NOMO-1 treated with dmso at 0.1 percent for 144 hours (cell line): ENCODE data around the gene ACTL8.

ENCODE experiments used
- DNase-seq: peaks from one replicate; lab custom pipeline; 2025; ENCODE audit not compliant: unreplicated experiment; lab: John Stamatoyannopoulos, UW

Gene ACTL8

DNA sequence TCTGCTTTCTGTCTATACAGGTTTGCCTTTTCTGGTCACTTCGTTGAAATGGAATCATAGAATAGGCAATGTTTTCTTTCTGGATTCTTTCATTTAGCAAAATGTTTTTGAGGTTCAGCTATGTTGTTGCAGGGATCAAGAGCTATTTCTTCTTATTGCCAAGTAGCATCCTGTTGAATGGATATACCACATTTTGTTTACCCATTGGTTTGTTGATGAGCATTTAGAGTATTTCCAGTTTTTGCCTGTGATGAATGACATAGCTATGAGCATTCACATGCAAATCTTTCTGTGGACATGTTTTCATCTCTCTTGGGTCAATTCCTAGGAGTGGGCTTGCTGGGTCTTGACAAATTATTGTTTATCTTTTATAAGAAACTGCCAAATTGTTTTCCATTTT is 115.5 kb downstream of the ACTL8 start:
- DNase-seq, result no peak

DNA sequence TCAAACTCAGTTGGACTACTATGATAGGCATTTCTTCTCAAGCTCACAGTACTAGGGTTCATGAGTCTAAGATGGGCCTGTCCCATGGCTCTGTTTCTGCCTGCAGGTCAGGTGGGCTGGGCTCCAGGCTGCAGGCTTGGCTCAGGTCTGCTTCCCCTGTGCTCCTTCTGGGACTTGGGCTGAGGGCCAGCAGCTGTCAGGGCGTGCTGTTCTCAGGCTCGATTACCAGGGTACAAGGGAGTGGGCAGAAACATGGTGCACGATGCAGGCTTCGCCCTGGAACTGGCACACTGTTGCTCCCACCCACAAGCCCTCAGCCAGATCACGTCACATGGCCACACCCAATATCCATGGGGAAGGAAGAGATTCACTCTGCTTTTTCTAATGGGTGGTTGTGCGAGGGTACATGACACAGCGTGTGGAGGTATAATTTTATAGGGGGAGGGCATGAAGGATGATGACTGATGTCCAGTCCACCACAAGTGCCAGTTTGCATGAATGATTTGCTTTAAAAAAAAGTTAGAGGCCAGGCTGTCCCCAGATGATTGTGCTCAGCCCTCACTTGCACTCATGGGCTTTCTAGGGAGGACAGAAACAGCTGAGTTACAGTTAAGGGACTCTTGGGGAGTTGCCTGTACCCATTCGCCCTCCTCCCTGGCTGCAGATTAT is 118.0 kb downstream of the ACTL8 start:
- no peak for DNase-seq

DNA sequence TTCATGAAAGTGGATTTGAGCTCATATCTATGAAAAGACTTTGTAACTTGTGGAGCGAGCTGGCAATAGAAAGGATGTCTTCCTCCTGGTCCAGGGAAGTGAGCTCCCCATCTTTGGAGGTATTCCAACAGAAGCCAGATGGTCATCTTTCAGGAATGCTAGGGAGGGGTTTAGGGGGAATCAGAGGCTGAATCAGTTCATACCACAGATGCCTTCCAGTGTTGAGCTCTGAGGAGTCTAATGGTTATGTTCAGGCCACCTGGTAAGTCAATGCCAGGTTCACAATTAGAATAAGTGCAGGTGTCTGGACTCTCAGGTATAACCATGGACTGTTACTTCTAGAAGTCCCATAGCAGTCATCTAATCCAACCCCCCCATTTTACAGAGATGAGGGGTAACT is 119.1 kb downstream of the ACTL8 start:
- no peak for DNase-seq

DNA sequence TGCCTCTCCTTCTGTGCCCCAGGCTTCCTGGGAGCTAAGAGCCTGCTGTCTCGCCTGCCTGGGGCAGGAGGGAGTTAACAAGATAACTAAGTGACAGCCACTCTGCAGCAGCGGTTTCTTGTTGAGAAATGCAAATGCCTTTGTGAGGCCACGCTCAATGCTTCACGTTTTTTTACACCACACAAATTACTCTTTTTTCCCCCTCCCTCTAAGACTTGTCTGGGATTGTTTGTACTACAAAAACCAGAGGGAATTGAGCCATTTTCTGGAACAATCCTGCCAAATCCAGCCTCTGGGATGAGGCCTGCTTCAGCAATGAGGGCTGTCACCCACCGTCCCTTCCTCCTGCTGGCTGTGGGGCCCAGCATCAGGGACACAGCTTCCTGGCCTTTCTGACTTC is 119.6 kb downstream of the ACTL8 start:
- no peak for DNase-seq

DNA sequence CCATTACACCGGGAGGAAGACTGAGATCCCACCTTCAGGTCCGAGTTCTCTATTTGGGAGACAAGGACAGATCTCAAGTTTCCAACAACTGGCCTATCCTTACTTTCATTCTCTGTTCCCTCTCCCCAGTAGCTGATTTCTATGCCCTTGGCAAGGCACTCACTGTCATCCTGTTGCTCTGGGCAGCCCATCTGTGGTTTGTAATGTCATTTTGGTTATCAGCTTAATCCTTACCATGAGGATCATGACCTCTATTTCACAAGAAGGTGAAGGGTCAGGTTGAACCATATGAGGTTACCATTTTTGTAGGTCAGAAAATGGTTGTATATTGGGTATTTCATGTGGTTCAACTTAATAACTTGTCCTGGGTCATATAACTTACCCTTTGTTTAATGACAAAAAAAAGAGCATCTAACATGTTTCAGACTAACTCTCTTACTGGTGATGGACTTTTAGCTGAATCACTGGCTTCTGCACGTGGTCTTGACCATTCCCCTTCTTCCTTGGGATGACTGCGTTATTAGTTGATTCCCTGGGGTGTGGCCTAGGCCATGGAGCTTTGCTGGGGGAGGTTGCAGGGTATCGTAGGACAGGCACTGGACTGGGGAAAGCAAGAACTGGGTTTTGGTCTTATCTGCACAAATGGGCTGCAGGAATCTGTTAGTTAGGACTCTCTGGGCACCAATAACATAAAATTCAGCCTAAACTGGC is 120.2 kb downstream of the ACTL8 start:
- no peak for DNase-seq

DNA sequence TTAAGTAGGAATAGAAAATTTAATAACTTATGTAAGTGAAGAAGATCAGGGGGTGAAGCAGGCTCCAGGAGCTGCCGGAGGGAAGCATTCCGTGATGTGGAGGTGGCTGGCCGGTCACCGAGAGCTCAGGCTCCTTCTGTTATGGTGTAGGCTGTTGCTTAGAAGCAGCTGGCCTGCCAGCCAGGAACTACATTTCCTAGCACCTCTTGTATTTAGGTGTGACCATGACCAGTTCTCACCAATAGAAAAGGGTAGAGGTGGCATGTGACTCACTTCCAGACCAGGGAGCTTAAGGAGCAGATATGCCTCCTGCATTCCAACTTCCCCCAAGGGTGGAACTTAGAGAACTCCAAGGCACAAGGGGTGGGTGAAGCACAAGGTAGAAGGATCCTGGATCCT is 120.7 kb downstream of the ACTL8 start:
- DNase-seq, result no peak
